ENCODE data around the gene XYLT1.

XYLT1 gene

GRCh38 chr16:17171250-17172143, 299.3 kb downstream of the XYLT1 start:
- Histone ChIP-seq H2BK120ac (ENCODE audit: low read depth, low read length) (no peak overlapping the region), H4K8ac (ENCODE audit: low read depth, low read length) (no peak overlapping the region), H3K4me3 (ENCODE audit: low read length) (no peak overlapping the region), H3K4me1 (ENCODE audit: control insufficient read depth, low read depth, low read length) (no peaks in the 10 kb centered on the region), H4K5ac (ENCODE audit: low read length) (no peak overlapping the region), H2AK5ac (ENCODE audit: low read length) (no peak overlapping the region), H3K36me3 (ENCODE audit: control insufficient read depth, insufficient read depth, low read length) (no peaks in the 10 kb centered on the region), H3K18ac (ENCODE audit: low read length) (no peak overlapping the region), H3K27ac (ENCODE audit: low read depth, low read length) (no peak overlapping the region), H3K56ac (ENCODE audit: low read length) (no peak overlapping the region), H3K9ac (ENCODE audit: low read length) (no peak overlapping the region), H2BK15ac (replicated peaks; ENCODE audit: low read depth) (no peak overlapping the region), H3K79me1 (ENCODE audit: low read length) (no peaks in the 10 kb centered on the region), H3K79me2 (ENCODE audit: control insufficient read depth, insufficient read depth, low read length) (no peaks in the 10 kb centered on the region), H3K23ac (ENCODE audit: low read length) (no peak overlapping the region), H3K4me2 (ENCODE audit: low read length) (no peak overlapping the region), H2BK5ac (ENCODE audit: low read length) (no peak overlapping the region), H3K27me3 (ENCODE audit: insufficient read depth, low read length, poor library complexity) (no peaks in the 10 kb centered on the region), H3K4ac (ENCODE audit: low read depth, low read length) (no peak overlapping the region)
- DNase-seq = no peak
- no CpG with 5 or more reads among the region's 8 CpGs for WGBS (ENCODE audit: extremely low coverage, insufficient coverage, low lambda C conversion rate)

GRCh38 chr16:17170435-17170834, 300.3 kb downstream of the XYLT1 start:
- Histone ChIP-seq H3K18ac (ENCODE audit: low read length) (no peak overlapping the region), H3K79me2 (ENCODE audit: control insufficient read depth, insufficient read depth, low read length) (no peaks in the 10 kb centered on the region), H3K23ac (ENCODE audit: low read length) (no peak overlapping the region), H3K4me2 (ENCODE audit: low read length) (no peak overlapping the region), H2BK5ac (ENCODE audit: low read length) (no peak overlapping the region), H3K56ac (ENCODE audit: low read length) (no peak overlapping the region), H4K5ac (ENCODE audit: low read length) (no peak overlapping the region), H3K4ac (ENCODE audit: low read depth, low read length) (no peak overlapping the region), H3K36me3 (ENCODE audit: control insufficient read depth, insufficient read depth, low read length) (no peaks in the 10 kb centered on the region), H3K4me3 (ENCODE audit: low read length) (no peak overlapping the region), H3K79me1 (ENCODE audit: low read length) (no peaks in the 10 kb centered on the region), H3K4me1 (ENCODE audit: control insufficient read depth, low read depth, low read length) (no peaks in the 10 kb centered on the region), H3K27ac (ENCODE audit: low read depth, low read length) (no peak overlapping the region), H3K27me3 (ENCODE audit: insufficient read depth, low read length, poor library complexity) (no peaks in the 10 kb centered on the region), H4K8ac (ENCODE audit: low read depth, low read length) (no peak overlapping the region), H2BK15ac (replicated peaks; ENCODE audit: low read depth) (no peak overlapping the region), H3K9ac (ENCODE audit: low read length) (no peak overlapping the region), H2AK5ac (ENCODE audit: low read length) (no peak overlapping the region), H2BK120ac (ENCODE audit: low read depth, low read length) (no peak overlapping the region)
- DNase-seq = no peak
- no CpG with 5 or more reads among the region's 3 CpGs for WGBS (ENCODE audit: extremely low coverage, insufficient coverage, low lambda C conversion rate)

- no peak overlapping the region for H2AK5ac ChIP-seq (ENCODE audit: low read length)
- H4K8ac ChIP-seq (ENCODE audit: low read depth, low read length) = no peak overlapping the region
- H3K9ac ChIP-seq (ENCODE audit: low read length) = no peak overlapping the region
- no peaks in the 10 kb centered on the region for H3K27me3 ChIP-seq (ENCODE audit: insufficient read depth, low read length, poor library complexity)
- DNase-seq = no peak
- H3K79me2 ChIP-seq (ENCODE audit: control insufficient read depth, insufficient read depth, low read length) = no peaks in the 10 kb centered on the region
- no peak overlapping the region for H3K4me3 ChIP-seq (ENCODE audit: low read length)
- no peak overlapping the region for H2BK5ac ChIP-seq (ENCODE audit: low read length)
- no peaks in the 10 kb centered on the region for H3K4me1 ChIP-seq (ENCODE audit: control insufficient read depth, low read depth, low read length)
- no peak overlapping the region for H3K56ac ChIP-seq (ENCODE audit: low read length)
- no peaks in the 10 kb centered on the region for H3K79me1 ChIP-seq (ENCODE audit: low read length)
- H3K4ac ChIP-seq (ENCODE audit: low read depth, low read length) = no peak overlapping the region
- H2BK120ac ChIP-seq (ENCODE audit: low read depth, low read length) = no peak overlapping the region
- no peak overlapping the region for H2BK15ac ChIP-seq (replicated peaks; ENCODE audit: low read depth)
- no CpG with 5 or more reads among the region's 5 CpGs for WGBS (ENCODE audit: extremely low coverage, insufficient coverage, low lambda C conversion rate)
- no peak overlapping the region for H3K23ac ChIP-seq (ENCODE audit: low read length)
- no peak overlapping the region for H3K27ac ChIP-seq (ENCODE audit: low read depth, low read length)
- H4K5ac ChIP-seq (ENCODE audit: low read length) = no peak overlapping the region
- H3K18ac ChIP-seq (ENCODE audit: low read length) = no peak overlapping the region
- H3K36me3 ChIP-seq (ENCODE audit: control insufficient read depth, insufficient read depth, low read length) = no peaks in the 10 kb centered on the region
- H3K4me2 ChIP-seq (ENCODE audit: low read length) = no peak overlapping the region
Measured at GRCh38 chr16:17168181-17168580, 302.6 kb downstream of the XYLT1 start.

GRCh38 chr16:17166095-17166494, 304.7 kb downstream of the XYLT1 start:
- H2BK5ac ChIP-seq (ENCODE audit: low read length) = no peak overlapping the region
- no peak overlapping the region for H3K9ac ChIP-seq (ENCODE audit: low read length)
- H3K4ac ChIP-seq (ENCODE audit: low read depth, low read length) = no peak overlapping the region
- H3K23ac ChIP-seq (ENCODE audit: low read length) = no peak overlapping the region
- H3K56ac ChIP-seq (ENCODE audit: low read length) = no peak overlapping the region
- no peak overlapping the region for H2BK120ac ChIP-seq (ENCODE audit: low read depth, low read length)
- H3K79me1 ChIP-seq (ENCODE audit: low read length) = no peaks in the 10 kb centered on the region
- no peak overlapping the region for H3K4me3 ChIP-seq (ENCODE audit: low read length)
- no peak overlapping the region for H2AK5ac ChIP-seq (ENCODE audit: low read length)
- no peak overlapping the region for H4K5ac ChIP-seq (ENCODE audit: low read length)
- H3K79me2 ChIP-seq (ENCODE audit: control insufficient read depth, insufficient read depth, low read length) = no peaks in the 10 kb centered on the region
- DNase-seq = no peak
- H3K27ac ChIP-seq (ENCODE audit: low read depth, low read length) = no peak overlapping the region
- no peak overlapping the region for H3K4me2 ChIP-seq (ENCODE audit: low read length)
- no peaks in the 10 kb centered on the region for H3K36me3 ChIP-seq (ENCODE audit: control insufficient read depth, insufficient read depth, low read length)
- H3K4me1 ChIP-seq (ENCODE audit: control insufficient read depth, low read depth, low read length) = no peaks in the 10 kb centered on the region
- H2BK15ac ChIP-seq (replicated peaks; ENCODE audit: low read depth) = no peak overlapping the region
- H3K27me3 ChIP-seq (ENCODE audit: insufficient read depth, low read length, poor library complexity) = no peaks in the 10 kb centered on the region
- H3K18ac ChIP-seq (ENCODE audit: low read length) = no peak overlapping the region
- no peak overlapping the region for H4K8ac ChIP-seq (ENCODE audit: low read depth, low read length)
- WGBS (ENCODE audit: extremely low coverage, insufficient coverage, low lambda C conversion rate) = no CpG with 5 or more reads among the region's 4 CpGs

- Histone ChIP-seq H2BK120ac (ENCODE audit: low read depth, low read length) (no peak overlapping the region), H2BK15ac (replicated peaks; ENCODE audit: low read depth) (no peak overlapping the region), H3K4ac (ENCODE audit: low read depth, low read length) (no peak overlapping the region), H3K36me3 (ENCODE audit: control insufficient read depth, insufficient read depth, low read length) (no peaks in the 10 kb centered on the region), H3K9ac (ENCODE audit: low read length) (no peak overlapping the region), H3K27ac (ENCODE audit: low read depth, low read length) (no peak overlapping the region), H3K4me3 (ENCODE audit: low read length) (no peak overlapping the region), H4K5ac (ENCODE audit: low read length) (no peak overlapping the region), H3K79me1 (ENCODE audit: low read length) (no peaks in the 10 kb centered on the region), H3K23ac (ENCODE audit: low read length) (no peak overlapping the region), H3K4me2 (ENCODE audit: low read length) (no peak overlapping the region), H2BK5ac (ENCODE audit: low read length) (no peak overlapping the region), H3K79me2 (ENCODE audit: control insufficient read depth, insufficient read depth, low read length) (no peaks in the 10 kb centered on the region), H4K8ac (ENCODE audit: low read depth, low read length) (no peak overlapping the region), H2AK5ac (ENCODE audit: low read length) (no peak overlapping the region), H3K27me3 (ENCODE audit: insufficient read depth, low read length, poor library complexity) (no peaks in the 10 kb centered on the region), H3K4me1 (ENCODE audit: control insufficient read depth, low read depth, low read length) (no peaks in the 10 kb centered on the region), H3K56ac (ENCODE audit: low read length) (no peak overlapping the region), H3K18ac (ENCODE audit: low read length) (no peak overlapping the region)
- DNase-seq = no peak
- no CpG with 5 or more reads among the region's 3 CpGs for WGBS (ENCODE audit: extremely low coverage, insufficient coverage, low lambda C conversion rate)
Measured at GRCh38 chr16:17162560-17162959, 308.2 kb downstream of the XYLT1 start.
